Caco-2 (cell line): ENCODE data around the gene PSMG3. TPM values are rescaled to one million over a fixed set of nuclear protein-coding genes. Genes with fewer than 3 reads are reported as not detected.

Experiments
- BruUV-seq: library from RNA; stranded (reverse); fragments of 400-500 nt; replicated peaks from 2 replicates; lab custom pipeline; 2021; lab: Mats Ljungman, UMichigan
- CTCF ChIA-PET: fragments of 300-600 bp; sonication (Branson Sonifier 250); formaldehyde crosslinking; loops from one replicate; lab custom pipeline; 2022; ENCODE audit warnings: antibody characterized with exemption; lab: Charles Lee
- POLR2A ChIA-PET: fragments of 300-600 bp; sonication (Branson Sonifier 250); formaldehyde crosslinking; loops from one replicate; lab custom pipeline; 2022; ENCODE audit warnings: antibody characterized with exemption; lab: Charles Lee
- DNase-seq, 2 experiments: peaks; one replicate each; pipeline versions ENCODE4 v3.0.0 to v3.0.0-alpha.2; 2020 to 2022
- H3K27me3 ChIP-seq: replicated peaks from 2 replicates; pipeline ENCODE4 v1.6.0; 2011; ENCODE audit warnings: low read length; ENCODE audit not compliant: control insufficient read depth, insufficient read depth
- H3K36me3 ChIP-seq: 2 replicates; pipeline ENCODE4 v1.5.1; 2011; ENCODE audit warnings: low read length; ENCODE audit not compliant: control insufficient read depth, insufficient read depth
- H3K4me1 ChIP-seq: fragments of 250-450 bp; sonication (Bioruptor Pico); 2 replicates; pipeline ENCODE4 v1.5.1; 2020; ENCODE audit warnings: mild to moderate bottlenecking
- H3K4me3 ChIP-seq: 2 replicates; pipeline ENCODE4 v1.5.1; 2011; ENCODE audit warnings: low read depth, mild to moderate bottlenecking, control low read depth, low read length
- H3K9me3 ChIP-seq: fragments of 250-450 bp; sonication (Bioruptor Pico); 2 replicates; pipeline ENCODE4 v1.5.1; 2020; ENCODE audit warnings: mild to moderate bottlenecking, moderate library complexity
- H3K27ac Mint-ChIP-seq: one replicate; pipeline ENCODE4 v1.8.0; 2022; ENCODE audit warnings: mixed read lengths; ENCODE audit not compliant: unreplicated experiment
- H3K27me3 Mint-ChIP-seq: one replicate; pipeline ENCODE4 v1.8.0; 2022; ENCODE audit warnings: mixed read lengths; ENCODE audit not compliant: insufficient read depth, unreplicated experiment
- H3K36me3 Mint-ChIP-seq: one replicate; pipeline ENCODE4 v1.8.0; 2022; ENCODE audit warnings: mild to moderate bottlenecking, mixed read lengths; ENCODE audit not compliant: insufficient read depth, unreplicated experiment
- H3K4me1 Mint-ChIP-seq: one replicate; pipeline ENCODE4 v1.8.0; 2022; ENCODE audit warnings: low read depth, mixed read lengths; ENCODE audit not compliant: unreplicated experiment
- H3K4me3 Mint-ChIP-seq: one replicate; pipeline ENCODE4 v1.8.0; 2022; ENCODE audit warnings: mild to moderate bottlenecking, moderate library complexity, mixed read lengths; ENCODE audit not compliant: unreplicated experiment
- H3K9me3 Mint-ChIP-seq: one replicate; pipeline ENCODE4 v1.8.0; 2022; ENCODE audit warnings: mixed read lengths; ENCODE audit not compliant: unreplicated experiment
- CTCF ChIP-seq, 2 experiments: fragments of 200-600 bp in 1 of 2; IDR thresholded peaks; 1 replicate in 1 of 2; 2 replicates in 1 of 2; pipeline versions ENCODE4 v1.5.1 to v1.8.0; 2011 to 2022; ENCODE audit warnings: antibody characterized with exemption in 1 of 2, control low read depth in 1 of 2, inconsistent platforms in 1 of 2, low read depth in 1 of 2, low read length in 1 of 2, mild to moderate bottlenecking in 1 of 2, moderate library complexity in 1 of 2; ENCODE audit not compliant: insufficient read depth in 1 of 2, severe bottlenecking in 1 of 2, unreplicated experiment in 1 of 2
- intact Hi-C: fragments of 100-400 bp; cut with micrococcal nuclease; formaldehyde crosslinking; loops from one replicate; pipeline ENCODE4 v1.10.0; 2022; ENCODE audit not compliant: unreplicated experiment
- total RNA-seq: library from RNA; stranded (reverse); gene quantifications from 2 replicates; pipeline ENCODE4 v1.2.3, GENCODE V29; 2022

Gene PSMG3
- total RNA-seq, 1 experiment from 2014 or later: 35.1 TPM

- Mint-ChIP-seq H3K4me1 (no peaks in the 10 kb centered on the region), H3K27ac (no peak overlapping the region), H3K27me3 (peaks cover 19% of the 10 kb centered on the region), H3K36me3 (no peaks in the 10 kb centered on the region), H3K4me3 (no peak overlapping the region), H3K9me3 (no peaks in the 10 kb centered on the region)
- POLR2A ChIA-PET: no interaction called here
- TF ChIP-seq CTCF (IDR thresholded peaks at IDR 0.05; ENCODE audit: insufficient read depth in 1 of 2, low read depth in 1 of 2, low read length in 1 of 2, severe bottlenecking in 1 of 2, unreplicated experiment in 1 of 2): no peak
- intact Hi-C loops: no loop called here
- Histone ChIP-seq H3K4me1 (no peaks in the 10 kb centered on the region), H3K9me3 (no peaks in the 10 kb centered on the region), H3K36me3 (no peaks in the 10 kb centered on the region), H3K4me3 (no peak overlapping the region), H3K27me3 (no peaks in the 10 kb centered on the region)
- BruUV-seq: no TSS peak
- CTCF ChIA-PET: interaction anchor here (0.7 kb wide), 1 partner anchor 140 kb away, joined by 3 read pairs; no protein-coding TSS in a partner anchor
- no peak for DNase-seq
These were observed 28.5 kb upstream of the PSMG3 start for GRCh38 chr7:1598286-1598685.

- no peaks in the 10 kb centered on the region for H3K4me1 ChIP-seq
- DNase-seq: no peak
- no peak overlapping the region for H3K4me3 ChIP-seq
- no peak overlapping the region for H3K27ac Mint-ChIP-seq
- no peaks in the 10 kb centered on the region for H3K9me3 ChIP-seq
- no peaks in the 10 kb centered on the region for H3K4me1 Mint-ChIP-seq
- ChIA-PET CTCF (interaction anchor here (0.7 kb wide), 1 partner anchor 141 kb away, joined by 3 read pairs; no protein-coding TSS in a partner anchor), POLR2A (no interaction called here)
- H3K4me3 Mint-ChIP-seq: no peak overlapping the region
- no peaks in the 10 kb centered on the region for H3K27me3 ChIP-seq
- BruUV-seq: no TSS peak
- TF ChIP-seq CTCF (IDR thresholded peaks at IDR 0.05; ENCODE audit: insufficient read depth in 1 of 2, low read depth in 1 of 2, low read length in 1 of 2, severe bottlenecking in 1 of 2, unreplicated experiment in 1 of 2): no peak
- no peaks in the 10 kb centered on the region for H3K9me3 Mint-ChIP-seq
- intact Hi-C loops: no loop called here
- no peaks in the 10 kb centered on the region for H3K36me3 ChIP-seq
- H3K27me3 Mint-ChIP-seq: peaks cover 19% of the 10 kb centered on the region
- no peaks in the 10 kb centered on the region for H3K36me3 Mint-ChIP-seq
These were observed 28.0 kb upstream of the PSMG3 start for GRCh38 chr7:1597791-1598190.

GRCh38 chr7:1597066-1597760 lies 27.4 kb upstream of the PSMG3 start:
- H3K4me1 Mint-ChIP-seq: no peaks in the 10 kb centered on the region
- ChIA-PET CTCF (no interaction called here), POLR2A (no interaction called here)
- no peaks in the 10 kb centered on the region for H3K36me3 Mint-ChIP-seq
- peaks cover 23% of the 10 kb centered on the region for H3K27me3 Mint-ChIP-seq
- intact Hi-C loops: no loop called here
- no peaks in the 10 kb centered on the region for H3K9me3 ChIP-seq
- no TSS peak for BruUV-seq
- no peak for DNase-seq
- H3K9me3 Mint-ChIP-seq: no peaks in the 10 kb centered on the region
- no peak overlapping the region for H3K27ac Mint-ChIP-seq
- no peaks in the 10 kb centered on the region for H3K4me1 ChIP-seq
- no peak overlapping the region for H3K4me3 Mint-ChIP-seq
- H3K4me3 ChIP-seq: no peak overlapping the region
- H3K27me3 ChIP-seq: no peaks in the 10 kb centered on the region
- TF ChIP-seq CTCF (IDR thresholded peaks at IDR 0.05; ENCODE audit: insufficient read depth in 1 of 2, low read depth in 1 of 2, low read length in 1 of 2, severe bottlenecking in 1 of 2, unreplicated experiment in 1 of 2): no peak
- H3K36me3 ChIP-seq: no peaks in the 10 kb centered on the region
